Activated T-cell treated with anti-CD3 and anti-CD28 coated beads, Interleukin-2, amount 50 U/mL, for 24 hours (primary cell): ENCODE data around the gene ABCF2.

Experiments
- DNase-seq: peaks from one replicate; pipeline ENCODE4 v3.0.0-alpha.2; 2020
- H3K27ac Mint-ChIP-seq: 2 replicates; pipeline ENCODE4 v1.8.0; 2020; ENCODE audit warnings: mild to moderate bottlenecking, mixed read lengths
- H3K27me3 Mint-ChIP-seq: 2 replicates; pipeline ENCODE4 v1.8.0; 2020; ENCODE audit warnings: mixed read lengths
- H3K36me3 Mint-ChIP-seq: 2 replicates; pipeline ENCODE4 v1.8.0; 2020; ENCODE audit warnings: low read depth, mixed read lengths
- H3K4me1 Mint-ChIP-seq: 2 replicates; pipeline ENCODE4 v1.8.0; 2020; ENCODE audit warnings: low read depth, mixed read lengths
- H3K4me3 Mint-ChIP-seq: 2 replicates; pipeline ENCODE4 v1.8.0; 2020; ENCODE audit warnings: mild to moderate bottlenecking, moderate library complexity, mixed read lengths
- H3K9me3 Mint-ChIP-seq: 2 replicates; pipeline ENCODE4 v1.8.0; 2020; ENCODE audit warnings: mixed read lengths

ABCF2 gene

DNA sequence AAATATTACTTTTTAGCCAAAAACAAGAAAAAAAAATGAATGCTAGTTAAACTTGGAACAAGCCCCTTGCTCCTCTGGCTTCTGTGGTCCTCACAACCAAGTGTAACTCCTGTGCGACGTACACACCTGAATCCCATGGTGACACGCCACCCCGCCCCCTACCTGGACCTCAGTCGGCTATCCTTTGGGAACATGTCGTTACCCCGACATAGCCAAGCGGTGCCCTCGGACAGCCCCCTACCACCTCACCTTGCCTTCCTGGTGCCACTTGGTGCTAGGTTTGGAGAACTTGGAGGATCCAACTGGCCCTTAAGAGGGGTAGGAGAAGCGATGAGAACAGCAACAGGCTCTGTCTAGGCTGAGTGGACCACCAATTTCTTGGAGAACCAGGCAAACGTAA lies 33.5 kb upstream of the ABCF2 start:
- peaks cover 15% of the 10 kb centered on the region for H3K27me3 Mint-ChIP-seq
- H3K9me3 Mint-ChIP-seq = no peaks in the 10 kb centered on the region
- H3K4me3 Mint-ChIP-seq = no peak overlapping the region
- H3K27ac Mint-ChIP-seq = no peak overlapping the region
- no peak for DNase-seq
- no peaks in the 10 kb centered on the region for H3K36me3 Mint-ChIP-seq
- no peaks in the 10 kb centered on the region for H3K4me1 Mint-ChIP-seq

DNA sequence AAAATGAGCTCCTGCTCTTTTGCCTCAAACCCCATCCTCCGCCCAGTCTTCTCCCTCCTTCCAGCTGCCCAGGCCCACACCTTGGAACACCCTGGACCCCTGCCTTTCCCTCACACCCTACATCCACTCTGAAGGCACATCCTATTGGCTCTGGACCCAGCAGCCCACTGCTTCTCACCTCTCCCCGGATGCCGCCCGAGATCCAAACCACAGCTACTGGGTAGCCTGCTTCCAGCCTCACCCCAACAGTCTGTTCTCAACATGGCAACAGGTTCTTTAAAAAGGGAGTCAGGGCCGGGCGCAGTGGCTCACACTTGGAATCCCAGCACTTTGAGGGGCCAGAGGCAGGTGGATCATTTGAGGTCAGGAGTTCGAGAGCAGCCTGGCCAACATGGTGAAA lies 31.0 kb upstream of the ABCF2 start:
- H3K9me3 Mint-ChIP-seq = no peaks in the 10 kb centered on the region
- no peak overlapping the region for H3K27ac Mint-ChIP-seq
- H3K36me3 Mint-ChIP-seq = no peaks in the 10 kb centered on the region
- no peak overlapping the region for H3K4me3 Mint-ChIP-seq
- peaks cover 31% of the 10 kb centered on the region for H3K27me3 Mint-ChIP-seq
- no peaks in the 10 kb centered on the region for H3K4me1 Mint-ChIP-seq
- DNase-seq = no peak

DNA sequence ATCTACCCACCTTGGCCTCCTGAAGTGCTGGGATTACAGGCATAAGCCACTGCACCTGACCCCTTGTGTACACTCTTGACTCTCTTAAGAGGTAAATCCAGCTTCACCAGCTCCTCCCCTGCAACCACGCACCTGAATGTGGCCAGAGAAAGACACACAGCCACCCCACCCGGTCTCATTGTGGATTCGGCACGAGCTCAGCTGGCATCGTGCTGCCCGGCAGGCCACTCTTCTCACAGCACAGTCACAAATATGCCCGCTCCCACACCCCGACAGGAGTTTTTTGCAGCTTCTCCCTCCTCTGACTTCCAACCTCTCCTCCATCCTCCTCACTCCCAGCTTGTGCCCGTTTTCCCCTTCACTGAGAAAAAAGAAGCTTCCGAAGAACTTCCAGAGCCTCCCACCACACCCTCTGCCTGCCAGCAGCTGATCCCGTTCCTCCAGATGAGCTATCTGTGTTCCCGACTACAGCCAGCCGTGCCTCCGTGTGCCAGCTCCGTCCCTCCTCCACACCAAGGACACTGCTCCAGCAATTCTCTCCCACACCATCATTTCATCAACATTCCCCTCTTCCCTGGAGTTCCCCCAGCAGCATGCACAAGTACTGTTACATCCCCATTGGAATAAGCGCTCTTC lies 29.5 kb upstream of the ABCF2 start:
- no peaks in the 10 kb centered on the region for H3K9me3 Mint-ChIP-seq
- H3K27ac Mint-ChIP-seq = no peak overlapping the region
- H3K27me3 Mint-ChIP-seq = peaks cover 42% of the 10 kb centered on the region
- H3K4me1 Mint-ChIP-seq = peaks cover 3% of the 10 kb centered on the region
- H3K36me3 Mint-ChIP-seq = no peaks in the 10 kb centered on the region
- no peak for DNase-seq
- no peak overlapping the region for H3K4me3 Mint-ChIP-seq

DNA sequence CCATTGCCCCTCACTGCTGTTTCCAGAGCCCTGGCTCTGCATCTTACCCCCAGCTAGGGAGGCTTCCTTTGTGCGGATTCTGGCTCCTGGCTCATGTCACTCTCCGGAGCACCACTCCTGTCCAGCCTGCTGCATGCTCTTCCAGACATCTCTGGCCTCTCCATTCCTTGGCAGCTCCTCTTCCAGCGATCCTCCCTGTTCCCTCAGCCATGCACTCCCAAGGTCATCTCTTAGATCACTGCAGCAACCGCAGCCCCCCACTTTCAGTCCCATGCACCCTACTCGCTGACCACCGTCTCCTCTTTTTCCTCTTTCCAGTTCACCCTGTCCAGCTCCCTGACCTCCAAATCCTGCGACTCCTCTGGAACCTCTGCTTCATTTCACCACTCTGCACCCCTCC lies 28.4 kb upstream of the ABCF2 start:
- Mint-ChIP-seq H3K9me3 (no peaks in the 10 kb centered on the region), H3K27me3 (peaks cover 52% of the 10 kb centered on the region), H3K36me3 (no peaks in the 10 kb centered on the region), H3K27ac (no peak overlapping the region), H3K4me1 (peaks cover 9% of the 10 kb centered on the region), H3K4me3 (no peak overlapping the region)
- no peak for DNase-seq

DNA sequence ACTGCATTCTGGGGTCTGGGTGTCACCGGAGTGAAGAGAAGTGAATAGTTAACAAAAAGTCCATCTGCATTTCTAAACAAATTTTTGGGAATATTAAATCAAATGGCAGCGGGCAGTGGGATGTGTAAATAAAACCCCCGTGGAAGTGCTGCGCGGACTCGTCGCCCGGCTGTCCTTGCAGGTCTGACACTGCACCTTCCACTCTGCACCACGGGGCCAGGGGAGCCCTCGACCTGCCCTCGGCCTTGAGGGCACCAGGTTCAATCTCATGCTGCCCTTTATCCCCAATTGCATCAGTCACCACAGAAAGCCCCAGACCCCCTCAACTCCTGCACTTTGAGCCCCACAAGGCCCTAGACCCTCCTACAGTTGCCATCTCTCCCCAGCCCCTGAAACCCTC lies 27.8 kb upstream of the ABCF2 start:
- Mint-ChIP-seq H3K4me3 (no peak overlapping the region), H3K27me3 (peaks cover 57% of the 10 kb centered on the region), H3K27ac (no peak overlapping the region), H3K4me1 (peaks cover 9% of the 10 kb centered on the region), H3K36me3 (no peaks in the 10 kb centered on the region), H3K9me3 (no peaks in the 10 kb centered on the region)
- DNase-seq = no peak

DNA sequence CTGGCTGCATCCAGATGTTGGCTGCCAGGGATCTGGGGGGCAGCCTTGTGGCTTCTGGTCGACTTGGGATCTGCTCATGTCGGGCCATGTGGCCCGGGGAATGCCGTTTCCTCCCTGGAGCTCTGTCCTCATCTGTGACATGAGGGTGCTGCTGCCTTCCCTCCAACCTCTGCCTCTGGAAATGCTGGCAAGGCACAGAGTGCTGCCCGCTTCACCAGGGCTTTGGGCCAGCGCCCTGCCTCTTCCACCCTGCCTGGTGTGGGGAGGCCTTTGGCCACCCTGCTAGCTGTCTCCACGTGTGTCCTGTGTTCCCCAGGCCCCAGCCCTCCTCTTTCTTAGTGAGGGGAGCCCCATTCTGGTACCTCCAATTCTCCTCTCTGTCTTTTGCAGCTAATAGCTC lies 27.3 kb upstream of the ABCF2 start:
- Mint-ChIP-seq H3K27me3 (peaks cover 62% of the 10 kb centered on the region), H3K4me3 (no peak overlapping the region)

DNA sequence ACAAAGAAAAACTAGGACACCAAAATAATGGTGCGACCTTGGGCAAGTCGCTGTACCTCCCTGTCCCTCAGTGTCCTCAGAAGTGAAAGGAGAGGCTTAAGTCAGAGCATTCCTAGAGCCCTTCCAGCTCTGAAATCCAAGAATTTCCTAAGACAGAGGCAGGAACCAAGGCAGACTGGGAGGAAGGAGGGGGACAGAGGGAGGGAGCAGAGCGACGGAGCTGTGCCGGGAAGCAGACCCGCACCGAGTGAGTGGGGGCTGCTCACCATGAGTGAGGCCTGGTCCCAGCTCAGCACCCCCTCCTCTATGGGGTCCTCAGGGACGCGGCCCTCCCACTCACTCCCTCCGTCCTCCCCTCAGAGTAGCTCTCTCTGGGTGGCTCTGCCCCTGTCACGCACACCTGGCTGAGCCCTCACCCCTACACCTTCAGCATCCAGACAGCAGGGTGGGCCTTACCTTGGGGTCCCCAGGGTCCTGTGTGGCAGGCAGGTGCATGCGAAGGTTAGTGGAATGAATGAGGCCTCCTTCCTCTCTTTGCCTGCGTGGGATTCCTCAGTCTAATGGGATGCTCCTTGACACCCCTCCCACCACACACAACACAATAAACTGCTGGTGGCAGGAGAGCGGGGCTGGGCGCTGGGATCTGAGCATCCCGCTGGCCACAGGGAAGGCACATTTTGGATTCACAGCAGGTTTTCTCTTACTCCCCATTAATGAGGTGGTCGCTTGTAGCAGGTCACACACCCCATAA lies 26.1 kb upstream of the ABCF2 start:
- no peaks in the 10 kb centered on the region for H3K36me3 Mint-ChIP-seq
- H3K4me1 Mint-ChIP-seq = peaks cover 18% of the 10 kb centered on the region
- H3K9me3 Mint-ChIP-seq = no peaks in the 10 kb centered on the region
- peaks cover 64% of the 10 kb centered on the region for H3K27me3 Mint-ChIP-seq
- no peak overlapping the region for H3K27ac Mint-ChIP-seq
- DNase-seq = no peak
- no peak overlapping the region for H3K4me3 Mint-ChIP-seq

More for the DNA sequence above, 27.3 kb upstream of the ABCF2 start:
- Mint-ChIP-seq H3K27ac (no peak overlapping the region), H3K9me3 (no peaks in the 10 kb centered on the region), H3K36me3 (no peaks in the 10 kb centered on the region), H3K4me1 (peaks cover 13% of the 10 kb centered on the region)
- no peak for DNase-seq

DNA sequence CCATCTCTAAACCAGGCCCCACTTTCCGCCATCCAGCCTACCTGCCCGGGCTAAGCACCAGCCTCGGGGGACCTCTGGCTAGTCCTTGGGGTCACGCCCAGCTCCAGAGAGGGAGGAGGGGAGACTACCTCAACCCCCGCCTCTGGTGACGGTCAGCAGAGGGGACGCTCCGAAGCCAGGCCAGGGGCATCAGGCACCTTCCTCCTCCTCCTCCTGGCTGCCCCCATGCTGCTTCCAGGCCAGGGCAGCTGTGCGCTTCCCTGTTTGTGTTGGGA lies 25.5 kb upstream of the ABCF2 start:
- Mint-ChIP-seq H3K27me3 (peaks cover 65% of the 10 kb centered on the region), H3K4me1 (peaks cover 22% of the 10 kb centered on the region), H3K9me3 (no peaks in the 10 kb centered on the region)

DNA sequence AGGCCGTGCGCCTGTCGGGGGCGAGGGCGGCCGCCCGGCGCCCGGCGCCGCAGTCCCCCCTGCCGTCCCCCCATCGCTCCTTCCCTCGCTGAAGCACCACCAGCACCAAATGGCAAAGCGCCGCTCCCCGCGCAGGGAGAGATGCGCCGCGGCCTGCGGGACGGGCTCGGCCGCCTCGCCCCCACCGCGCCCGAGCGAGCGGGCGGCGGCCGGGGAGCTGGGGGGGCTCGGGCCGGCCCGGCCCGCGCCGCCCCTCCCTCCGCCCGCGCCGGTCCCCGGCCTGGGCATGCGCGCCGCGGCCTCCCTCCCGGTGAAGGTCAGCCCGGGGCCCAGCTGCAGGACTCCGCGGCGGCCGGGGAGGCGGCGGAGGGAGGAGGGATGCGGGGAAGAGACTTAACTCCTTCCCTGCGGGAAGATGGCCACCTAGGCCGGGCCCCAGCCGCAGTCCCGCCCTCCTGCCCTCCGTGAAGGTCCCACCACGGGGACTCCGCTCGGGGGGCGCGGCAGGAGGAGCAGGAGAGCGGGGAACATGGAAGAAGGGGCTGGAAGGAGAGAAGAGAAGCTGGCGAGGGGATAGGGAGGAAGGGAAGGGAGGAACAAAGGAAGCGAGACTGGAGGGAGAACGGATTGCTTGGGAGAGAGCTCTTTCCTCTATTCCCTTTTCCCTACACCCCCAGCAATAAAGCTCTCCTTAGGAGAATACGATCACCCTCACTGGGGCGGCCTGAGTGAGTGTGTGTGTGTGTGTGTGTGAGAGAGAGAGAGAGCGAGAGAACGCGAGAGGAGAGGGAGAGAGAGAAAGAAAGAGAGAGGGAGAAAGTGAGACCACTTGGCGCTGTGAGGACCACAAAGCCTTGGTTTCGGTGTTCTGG lies 24.9 kb upstream of the ABCF2 start:
- H3K4me1 Mint-ChIP-seq = peaks cover 22% of the 10 kb centered on the region
- H3K36me3 Mint-ChIP-seq = no peaks in the 10 kb centered on the region
- peak overlapping the region; percentile 38 for H3K4me3 Mint-ChIP-seq
- H3K27ac Mint-ChIP-seq = no peak overlapping the region
- peak; percentile 40 for DNase-seq
- H3K27me3 Mint-ChIP-seq = peaks cover 70% of the 10 kb centered on the region
- H3K9me3 Mint-ChIP-seq = no peaks in the 10 kb centered on the region

More for the DNA sequence above, 25.5 kb upstream of the ABCF2 start:
- no peaks in the 10 kb centered on the region for H3K36me3 Mint-ChIP-seq
- H3K4me3 Mint-ChIP-seq = no peak overlapping the region
- H3K27ac Mint-ChIP-seq = no peak overlapping the region
- no peak for DNase-seq

DNA sequence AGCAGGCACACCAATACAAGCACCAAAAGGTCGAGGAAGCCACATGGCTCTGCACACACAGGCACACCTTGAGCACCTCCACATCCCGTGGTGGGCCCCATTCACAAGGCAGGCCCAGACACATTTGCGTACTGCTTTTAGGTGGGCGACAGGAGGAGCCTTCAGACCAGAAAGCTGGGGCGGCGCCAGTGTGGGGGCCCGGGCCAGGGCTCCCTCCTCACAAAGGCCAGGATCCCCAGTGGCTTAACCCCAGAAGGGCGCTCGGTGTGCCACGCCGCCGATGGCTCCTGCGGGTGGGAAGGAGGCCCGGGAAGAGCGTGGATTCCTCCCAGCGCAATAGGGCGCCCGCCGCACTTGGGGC lies 24.3 kb upstream of the ABCF2 start:
- no peaks in the 10 kb centered on the region for H3K9me3 Mint-ChIP-seq
- peaks cover 71% of the 10 kb centered on the region for H3K27me3 Mint-ChIP-seq
- H3K36me3 Mint-ChIP-seq = no peaks in the 10 kb centered on the region
- H3K27ac Mint-ChIP-seq = no peak overlapping the region
- peak overlapping the region; percentile 8 for H3K4me3 Mint-ChIP-seq
- H3K4me1 Mint-ChIP-seq = peaks cover 22% of the 10 kb centered on the region
- peak; percentile 58 for DNase-seq

DNA sequence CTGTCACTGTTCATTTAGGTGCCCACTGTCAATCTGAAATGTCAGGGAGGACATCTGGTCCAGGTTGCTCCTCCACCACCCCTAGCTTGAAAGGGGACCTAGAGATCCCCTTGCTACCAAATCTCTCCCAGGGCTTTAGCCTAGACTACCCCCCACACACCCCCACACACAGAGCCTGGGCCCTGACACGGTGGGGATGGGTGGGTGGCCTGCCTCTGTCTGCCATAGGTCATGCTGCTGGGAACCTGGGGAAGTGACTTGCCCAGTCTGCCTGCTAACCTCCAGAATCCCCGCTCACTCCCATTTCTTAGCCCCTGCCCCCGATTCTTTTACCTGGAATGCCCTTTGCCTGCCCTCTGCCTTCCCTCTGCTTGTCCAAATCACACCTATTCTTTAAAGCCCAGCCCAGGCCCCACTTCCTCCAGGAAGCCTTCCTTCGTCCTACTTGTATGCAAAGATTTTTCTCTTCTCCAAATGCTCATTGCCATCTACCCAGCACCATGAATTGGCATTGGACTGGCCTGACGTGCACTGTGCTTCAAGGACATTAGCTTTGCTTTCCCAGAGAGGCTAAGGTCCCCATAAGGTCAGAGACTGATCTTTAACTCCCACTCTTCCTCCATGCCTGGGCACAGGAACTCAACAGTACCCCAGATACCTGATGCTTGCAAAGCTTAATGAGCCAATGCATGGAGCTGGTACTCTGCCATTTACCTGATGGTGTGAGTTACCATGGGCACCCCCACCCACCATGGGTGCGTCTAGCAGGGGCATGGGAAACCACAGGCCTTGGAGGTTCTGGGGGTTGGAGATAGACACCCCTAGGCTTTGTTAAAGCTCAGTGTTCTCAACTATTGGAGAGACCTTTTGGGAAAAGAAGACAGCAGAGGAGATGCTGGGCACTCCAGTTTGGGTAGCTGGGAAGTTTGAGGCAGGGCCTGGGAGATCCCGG lies 23.5 kb upstream of the ABCF2 start:
- no peak for DNase-seq
- H3K9me3 Mint-ChIP-seq = no peaks in the 10 kb centered on the region
- H3K36me3 Mint-ChIP-seq = no peaks in the 10 kb centered on the region
- H3K4me1 Mint-ChIP-seq = peaks cover 27% of the 10 kb centered on the region
- no peak overlapping the region for H3K27ac Mint-ChIP-seq
- H3K27me3 Mint-ChIP-seq = peaks cover 77% of the 10 kb centered on the region
- no peak overlapping the region for H3K4me3 Mint-ChIP-seq

DNA sequence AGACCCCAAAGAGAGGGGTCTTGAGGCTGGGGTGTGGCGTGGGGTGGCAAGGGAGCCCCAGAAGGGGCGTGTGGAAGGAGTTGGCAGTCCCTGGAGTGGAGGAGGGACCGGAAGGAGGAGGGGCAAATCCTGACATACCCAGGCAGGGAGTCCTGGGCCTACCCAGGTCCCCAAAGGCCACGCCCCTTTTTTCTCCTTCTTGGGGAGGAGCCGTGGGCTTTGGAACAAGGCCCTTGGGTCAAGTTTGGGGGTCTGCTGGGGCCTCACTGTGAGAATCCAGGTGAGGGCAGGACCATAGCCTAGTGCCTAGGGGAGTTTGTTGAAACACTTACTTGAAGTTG lies 22.7 kb upstream of the ABCF2 start:
- H3K27ac Mint-ChIP-seq = no peak overlapping the region
- peaks cover 31% of the 10 kb centered on the region for H3K4me1 Mint-ChIP-seq
- no peak for DNase-seq
- peaks cover 77% of the 10 kb centered on the region for H3K27me3 Mint-ChIP-seq
- peak overlapping the region; percentile 15 for H3K4me3 Mint-ChIP-seq
- H3K36me3 Mint-ChIP-seq = no peaks in the 10 kb centered on the region
- no peaks in the 10 kb centered on the region for H3K9me3 Mint-ChIP-seq

DNA sequence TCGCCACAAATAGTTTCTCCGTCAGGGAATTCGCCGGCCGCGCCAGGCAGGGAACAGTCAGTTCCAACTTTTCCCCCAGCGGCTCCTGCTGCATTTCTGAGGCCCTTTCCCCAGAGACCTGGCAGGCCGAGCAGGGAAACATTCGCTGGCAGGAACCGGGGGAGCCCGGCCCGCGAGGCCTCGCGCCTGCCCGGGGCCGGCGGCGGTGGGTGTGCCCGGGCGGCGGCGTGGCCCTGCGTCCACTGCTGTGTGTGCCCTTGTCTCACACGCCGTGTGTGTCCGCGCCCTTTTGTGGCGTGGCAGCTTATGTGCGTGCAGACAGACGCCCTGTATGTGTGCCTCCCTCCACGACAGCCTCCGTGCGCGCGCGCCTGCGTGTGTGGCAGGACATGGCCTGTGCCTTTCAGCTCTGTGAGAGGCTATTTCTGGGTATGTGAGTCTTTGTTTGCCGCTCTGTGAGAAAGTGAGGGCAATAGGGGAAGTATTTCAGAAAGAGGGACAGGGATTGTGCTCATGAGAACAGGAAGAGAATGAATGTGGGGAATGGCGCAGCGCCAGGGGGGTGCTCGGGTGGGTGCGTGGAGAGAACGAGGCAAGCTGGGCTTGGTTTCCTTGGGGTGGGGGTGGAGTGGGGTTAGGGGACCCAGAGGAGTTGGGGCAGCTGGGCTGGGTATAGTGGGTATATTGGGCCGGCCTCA lies 22.2 kb upstream of the ABCF2 start:
- peak overlapping the region; percentile 46 for H3K4me3 Mint-ChIP-seq
- no peaks in the 10 kb centered on the region for H3K9me3 Mint-ChIP-seq
- H3K4me1 Mint-ChIP-seq = peaks cover 36% of the 10 kb centered on the region
- H3K36me3 Mint-ChIP-seq = no peaks in the 10 kb centered on the region
- peak overlapping the region; percentile 46 for H3K27ac Mint-ChIP-seq
- DNase-seq = peak; percentile 62
- H3K27me3 Mint-ChIP-seq = peaks cover 72% of the 10 kb centered on the region
